ENCODE measurements around the gene MRPS17.
A peak's percentile ranks its signal among the peaks of the same experiment; 100 is the strongest.

Gene MRPS17

GRCh38 chr7:55962014-55962413 lies 10.3 kb downstream of the MRPS17 start:
- no peak for TF ChIP-seq CTCF (IDR thresholded peaks at IDR 0.05; ENCODE audit: insufficient read depth, low read length, missing control alignments)
- CTCF ChIA-PET = interaction anchor here (5.3 kb wide), 1 partner anchor 320 kb away, joined by 56 read pairs; no protein-coding TSS in a partner anchor
- POLR2A ChIA-PET = no interaction called here
- no peak for DNase-seq (ENCODE audit: low read depth, low spot score)
- H3K4me3 ChIP-seq (ENCODE audit: low read depth, low read length) = no peak overlapping the region

- no peak for DNase-seq (ENCODE audit: low read depth, low spot score)
- H3K4me3 ChIP-seq (ENCODE audit: low read depth, low read length) = peak overlapping the region; percentile 66
- CTCF ChIA-PET = interaction anchor here (0.6 to 5.3 kb wide), 26 partner anchors 8 to 691 kb away, joined by 3 to 56 read pairs (median 4); partner anchors contain the start of genes PHKG1 and SUMF2
- POLR2A ChIA-PET = interaction anchor here (0.7 kb wide), 1 partner anchor 9 kb away, joined by 6 read pairs; no protein-coding TSS in a partner anchor
- TF ChIP-seq CTCF (IDR thresholded peaks at IDR 0.05; ENCODE audit: insufficient read depth, low read length, missing control alignments) = no peak
Measured at GRCh38 chr7:55963584-55964168, 12.0 kb downstream of the MRPS17 start.

GRCh38 chr7:55964261-55965099 lies 12.8 kb downstream of the MRPS17 start, which contains the start of gene NIPSNAP2:
Gene NIPSNAP2, plus strand, starts transcription at chr7:55964585. Its CDS starts 25 bp downstream, at chr7:55964610.
- ChIA-PET CTCF (interaction anchor here (0.6 to 5.3 kb wide), 36 partner anchors 9 to 692 kb away, joined by 3 to 56 read pairs (median 4); partner anchors contain the start of genes PHKG1 and SUMF2), POLR2A (interaction anchor here (0.6 to 0.9 kb wide), 3 partner anchors 8 to 100 kb away, joined by 3 to 6 read pairs (median 5); no protein-coding TSS in a partner anchor)
- peak within 1 kb of the TSS; percentile 69 for H3K4me3 ChIP-seq (ENCODE audit: low read depth, low read length)
- peak; percentile 26 for TF ChIP-seq CTCF (IDR thresholded peaks at IDR 0.05; ENCODE audit: insufficient read depth, low read length, missing control alignments)
- no peak for DNase-seq (ENCODE audit: low read depth, low spot score)

GRCh38 chr7:55965100-55965470 lies 13.4 kb downstream of the MRPS17 start:
- ChIA-PET POLR2A (interaction anchor here (0.6 to 1.3 kb wide), 3 partner anchors 70 to 1206 kb away, joined by 3 to 5 read pairs (median 3); partner anchors contain the start of gene SEC61G), CTCF (interaction anchor here (0.6 to 5.3 kb wide), 15 partner anchors 9 to 551 kb away, joined by 3 to 56 read pairs (median 4); partner anchors contain the start of gene SUMF2)
- no peak for DNase-seq (ENCODE audit: low read depth, low spot score)
- TF ChIP-seq CTCF (IDR thresholded peaks at IDR 0.05; ENCODE audit: insufficient read depth, low read length, missing control alignments) = no peak
- H3K4me3 ChIP-seq (ENCODE audit: low read depth, low read length) = peak overlapping the region; percentile 69

- POLR2A ChIA-PET = interaction anchor here (1.3 kb wide), 1 partner anchor 1207 kb away, joined by 3 read pairs; the partner anchor contains the start of gene SEC61G
Measured at GRCh38 chr7:55965805-55966421, 14.2 kb downstream of the MRPS17 start.

More at GRCh38 chr7:55965805-55966421, 14.2 kb downstream of the MRPS17 start:
- TF ChIP-seq CTCF (IDR thresholded peaks at IDR 0.05; ENCODE audit: insufficient read depth, low read length, missing control alignments) = no peak
- CTCF ChIA-PET = interaction anchor here (0.6 to 5.3 kb wide), 6 partner anchors 9 to 324 kb away, joined by 3 to 56 read pairs (median 6); no protein-coding TSS in a partner anchor
- peak overlapping the region; percentile 69 for H3K4me3 ChIP-seq (ENCODE audit: low read depth, low read length)
- DNase-seq (ENCODE audit: low read depth, low spot score) = no peak

Data from AG04449 (cell line).